HG03575 (cell line): Measurements from ENCODE around the gene ABCA1.
"Not testable (repeated sequence)": the region's sequence is repeated elsewhere in the genome, so short reads cannot be mapped to it uniquely, and the experiment has no call there.

Experiments
- ATAC-seq: cut with Tn5 transposase; IDR thresholded peaks from one replicate; pipeline ENCODE4 v1.9.1; 2021; ENCODE audit not compliant: unreplicated experiment, insufficient number of reproducible peaks, low FRiP score; ENCODE audit errors: extremely low read depth

The ABCA1 gene

DNA sequence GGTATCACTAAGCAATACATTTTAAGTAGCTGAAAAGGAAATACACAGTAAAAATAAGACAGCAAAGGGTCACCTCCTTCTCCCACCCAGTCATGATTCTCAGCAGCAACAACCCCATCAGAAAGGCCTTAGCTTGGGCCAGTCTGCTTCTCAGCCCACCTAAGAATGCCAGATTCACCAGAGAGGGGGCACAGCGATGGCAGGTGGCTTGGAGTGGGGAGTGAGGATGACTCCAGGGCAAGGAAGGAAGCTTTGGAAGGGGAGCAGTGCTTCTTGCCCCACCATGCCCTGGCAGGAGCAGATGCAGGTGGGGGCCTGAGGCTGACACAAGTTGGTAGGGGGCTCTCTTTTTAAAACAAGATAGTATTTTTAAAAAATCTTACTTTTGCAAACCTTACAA, 51.4 kb downstream of the ABCA1 start:
- no peak for ATAC-seq

DNA sequence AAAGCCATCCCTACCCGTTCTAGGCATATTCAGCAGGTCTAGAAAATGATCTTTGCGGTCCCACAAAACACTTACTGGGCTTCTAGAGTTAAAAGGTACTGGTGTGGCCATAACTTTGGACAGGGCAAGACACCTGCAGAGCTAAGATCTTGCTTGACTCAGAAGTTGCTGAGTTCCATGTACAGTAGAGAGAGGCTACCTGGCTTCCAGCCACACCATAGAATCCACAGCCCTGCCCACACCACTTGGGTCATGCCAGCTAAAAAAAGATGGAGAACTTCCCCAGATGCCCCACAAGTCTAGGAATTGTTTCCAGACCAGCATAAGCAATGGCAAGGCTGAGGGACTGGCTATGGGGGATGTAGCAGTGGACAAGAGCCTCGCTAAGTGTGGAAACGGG, 52.1 kb downstream of the ABCA1 start:
- ATAC-seq: no peak

DNA sequence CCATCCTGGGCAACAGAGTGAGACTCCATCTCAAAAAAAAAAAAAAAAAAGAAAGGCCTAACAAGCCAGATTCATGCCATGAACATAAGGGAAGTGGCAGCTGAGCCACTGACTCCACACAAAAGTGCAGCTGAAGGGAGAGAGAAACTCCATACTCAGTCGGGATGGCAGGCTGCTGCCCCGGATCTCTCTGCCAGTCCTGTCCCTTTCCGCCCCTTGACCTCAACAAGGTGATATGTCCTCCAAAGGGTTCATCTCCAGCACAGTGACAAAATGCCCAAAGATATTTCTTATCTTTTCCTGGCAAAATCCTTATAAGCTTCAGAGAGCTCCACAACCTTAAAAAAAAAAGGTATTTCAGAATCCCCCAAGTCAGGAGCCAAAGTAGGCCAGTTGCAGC, 52.6 kb downstream of the ABCA1 start:
- ATAC-seq: no peak

DNA sequence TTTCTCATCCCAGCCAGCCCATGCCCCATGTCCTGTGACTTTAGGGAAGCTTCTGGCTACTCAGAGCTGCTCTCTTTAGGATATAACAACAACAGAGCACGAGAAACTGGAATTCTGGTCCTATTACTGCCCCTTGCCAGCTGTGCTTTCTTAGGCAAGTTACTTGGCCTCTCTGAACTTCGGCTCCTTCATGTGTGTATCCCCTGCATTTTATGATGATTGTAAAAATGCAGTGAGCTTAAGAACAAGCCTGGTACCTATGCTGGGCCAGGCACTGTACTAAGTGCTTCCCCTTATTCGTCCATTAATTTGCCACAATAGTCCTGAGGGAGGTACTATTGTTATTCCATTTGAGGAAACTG, 54.5 kb downstream of the ABCA1 start:
- no peak for ATAC-seq

DNA sequence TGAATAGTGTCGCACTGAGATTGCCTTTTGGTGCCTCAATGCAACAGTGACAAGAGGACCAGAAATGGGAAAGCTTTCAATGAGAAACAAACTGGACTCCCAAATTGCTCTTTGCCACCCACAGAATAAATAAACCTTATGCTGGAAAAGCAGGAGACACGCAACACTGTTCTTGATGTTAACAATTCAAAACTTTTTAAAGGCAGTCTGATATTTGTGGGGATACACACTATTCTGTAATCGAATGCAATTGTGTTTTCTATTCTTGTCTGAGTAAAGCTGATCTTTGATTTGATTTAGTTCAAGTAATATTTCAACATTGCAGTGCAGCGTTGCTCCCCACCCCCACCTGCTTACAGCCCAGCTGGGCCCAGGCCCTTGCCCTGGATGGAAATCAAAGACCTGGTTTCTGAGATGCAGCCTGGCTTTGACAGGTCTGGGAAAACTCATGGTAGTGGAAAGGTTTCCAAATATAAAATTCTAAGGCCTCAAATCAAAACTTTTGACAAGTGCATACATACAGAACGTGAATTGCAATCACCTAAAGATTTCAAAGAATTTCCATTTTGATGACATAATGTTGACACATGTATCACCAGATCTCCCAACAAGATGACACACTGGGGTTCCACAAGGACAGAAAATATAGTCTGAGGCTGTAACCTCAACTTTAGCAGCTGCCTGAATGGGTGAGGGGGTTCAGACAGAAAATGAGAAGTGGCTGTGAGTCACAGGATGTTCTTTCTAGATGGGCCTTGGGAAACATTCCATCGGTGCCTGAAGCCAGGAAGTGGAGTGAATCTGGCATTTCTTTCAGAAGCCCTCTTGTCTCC, 55.1 kb downstream of the ABCA1 start:
- ATAC-seq: no peak

DNA sequence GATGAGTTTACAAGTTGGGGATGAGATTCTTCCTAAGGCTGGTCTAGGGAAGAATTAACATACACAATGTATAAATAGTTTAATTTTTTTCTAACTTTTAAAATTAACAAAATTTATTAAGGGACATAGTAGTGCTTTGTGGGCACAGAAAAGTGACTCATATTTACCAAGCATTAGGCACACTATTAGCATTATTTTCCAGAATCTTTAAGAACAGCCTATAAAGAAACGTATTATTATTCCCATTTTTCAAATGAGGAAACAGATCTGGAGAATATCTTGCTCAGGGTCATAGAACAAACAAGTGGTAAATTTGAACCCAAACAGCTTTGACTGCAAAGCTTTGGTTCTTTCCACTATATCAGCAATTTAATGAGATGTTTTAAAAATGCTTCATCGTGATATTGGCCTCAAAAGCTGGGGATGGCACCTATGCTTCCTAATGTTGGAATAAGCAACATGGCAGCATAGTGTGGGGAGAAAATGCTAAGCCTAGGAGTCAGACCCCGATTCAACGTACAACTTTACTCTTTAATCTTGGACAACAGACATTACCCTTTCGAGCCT, 55.9 kb downstream of the ABCA1 start:
- ATAC-seq: no peak

DNA sequence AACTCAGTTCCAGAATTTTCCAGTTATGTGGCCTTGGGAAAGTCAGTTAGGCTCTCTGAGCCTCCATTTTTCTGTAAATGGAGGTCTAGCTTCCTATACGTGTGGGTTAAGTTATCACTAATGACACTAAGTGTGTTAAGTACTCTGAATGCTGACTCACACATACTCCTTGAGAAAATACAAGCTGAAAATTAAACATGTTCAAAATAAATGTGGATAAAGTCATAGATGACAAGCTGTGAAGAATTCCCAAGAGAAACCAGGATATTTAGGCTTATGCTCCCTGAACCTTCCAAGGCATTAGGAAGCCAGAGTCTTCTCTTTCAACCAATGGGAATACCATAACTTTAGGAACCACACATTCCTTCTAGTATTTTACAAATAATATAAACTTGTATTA, 58.1 kb downstream of the ABCA1 start:
- no peak for ATAC-seq

DNA sequence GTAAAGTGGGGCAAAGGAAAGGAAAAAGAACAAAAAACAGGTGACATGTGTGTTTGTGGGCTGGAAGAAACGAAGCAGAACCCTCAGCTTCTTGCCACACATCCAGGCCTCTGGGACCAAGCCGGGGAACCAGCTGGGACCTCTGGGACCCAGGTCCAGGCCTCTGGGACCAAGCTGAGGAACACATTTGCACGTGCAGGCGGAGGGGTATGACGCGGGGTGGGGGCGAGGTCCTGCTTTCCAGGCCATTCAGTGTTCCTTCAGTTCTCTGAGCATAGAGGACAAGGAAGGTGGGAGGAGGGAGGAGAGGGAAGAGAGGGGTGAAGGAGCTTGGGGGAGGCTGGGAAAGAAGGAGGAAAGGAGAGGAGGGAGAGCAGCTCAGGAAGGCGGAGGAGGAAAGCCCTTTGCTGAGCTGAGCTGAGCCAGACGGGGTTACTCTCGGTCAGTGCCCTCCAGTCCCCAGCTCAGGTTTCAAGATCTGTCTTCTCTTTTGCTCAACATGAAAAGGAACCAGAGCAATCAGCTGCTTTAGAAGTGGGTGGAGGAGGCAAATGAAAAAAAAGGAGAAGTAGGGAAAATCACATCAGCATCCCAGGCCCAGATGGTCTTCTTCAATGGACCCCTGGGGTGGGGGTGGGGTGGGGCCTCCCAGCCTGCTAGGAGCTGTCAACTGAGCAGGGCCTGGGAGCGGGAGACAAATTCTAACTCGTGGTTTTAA, 59.1 kb downstream of the ABCA1 start:
- peak; percentile 78 for ATAC-seq

DNA sequence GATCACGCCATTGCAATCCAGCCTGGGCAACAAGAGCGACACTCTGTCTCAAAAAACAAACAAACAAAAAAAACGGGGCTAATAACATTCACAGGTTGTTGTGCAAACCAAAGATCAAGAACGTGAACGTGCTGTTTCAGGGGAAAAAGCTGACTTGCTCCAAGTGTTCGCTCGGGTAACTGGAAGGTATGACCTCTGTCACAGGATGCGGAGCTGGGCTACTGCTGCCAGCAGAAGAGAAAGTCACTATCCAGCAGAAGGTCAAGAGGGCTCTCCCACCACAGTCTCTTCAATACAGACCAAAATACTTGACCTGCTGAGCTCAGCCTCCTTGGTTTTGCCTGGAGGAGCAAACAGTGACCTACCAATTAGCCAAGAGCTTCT, 59.7 kb downstream of the ABCA1 start:
- ATAC-seq: no peak

DNA sequence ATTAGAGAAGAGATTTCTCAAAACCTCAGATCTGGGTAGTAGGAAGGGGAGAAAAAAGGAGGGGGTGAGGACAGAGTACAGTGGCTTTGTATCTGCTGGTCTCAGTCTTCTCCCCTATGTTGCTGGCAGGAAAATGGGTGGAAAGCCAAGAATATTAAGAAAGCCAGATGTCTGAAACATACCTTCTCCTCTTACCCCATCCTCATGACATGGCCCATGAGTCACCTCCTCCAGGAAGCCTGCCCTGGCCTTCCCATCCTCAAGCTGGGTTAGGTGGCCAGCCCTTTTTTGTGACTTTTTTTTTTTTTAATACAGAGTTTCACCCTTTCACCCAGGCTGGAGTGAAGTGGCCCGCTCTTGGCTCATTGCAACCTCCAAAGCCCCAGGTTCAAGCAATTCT, 61.8 kb downstream of the ABCA1 start:
- no peak for ATAC-seq

DNA sequence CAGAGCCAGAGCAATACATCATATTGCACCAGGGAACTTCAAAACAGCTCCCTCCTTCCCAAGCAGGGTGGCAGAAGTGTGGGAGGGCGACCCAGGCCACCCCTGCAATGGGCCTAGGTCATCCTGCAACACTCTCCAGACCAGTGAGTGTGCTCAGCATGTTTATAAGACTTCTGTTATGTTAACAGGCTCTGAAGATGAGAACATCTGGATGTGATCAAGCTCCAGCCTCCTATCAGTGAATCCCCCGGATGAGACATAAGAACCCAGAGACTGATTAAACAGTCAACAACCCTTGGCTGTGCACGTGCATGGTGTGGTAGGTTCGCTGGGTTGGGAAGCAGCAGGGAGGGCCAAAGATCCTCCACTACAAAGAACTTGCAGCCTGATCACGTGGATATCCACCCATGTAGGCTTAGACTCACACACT, 63.3 kb downstream of the ABCA1 start:
- ATAC-seq: no peak

DNA sequence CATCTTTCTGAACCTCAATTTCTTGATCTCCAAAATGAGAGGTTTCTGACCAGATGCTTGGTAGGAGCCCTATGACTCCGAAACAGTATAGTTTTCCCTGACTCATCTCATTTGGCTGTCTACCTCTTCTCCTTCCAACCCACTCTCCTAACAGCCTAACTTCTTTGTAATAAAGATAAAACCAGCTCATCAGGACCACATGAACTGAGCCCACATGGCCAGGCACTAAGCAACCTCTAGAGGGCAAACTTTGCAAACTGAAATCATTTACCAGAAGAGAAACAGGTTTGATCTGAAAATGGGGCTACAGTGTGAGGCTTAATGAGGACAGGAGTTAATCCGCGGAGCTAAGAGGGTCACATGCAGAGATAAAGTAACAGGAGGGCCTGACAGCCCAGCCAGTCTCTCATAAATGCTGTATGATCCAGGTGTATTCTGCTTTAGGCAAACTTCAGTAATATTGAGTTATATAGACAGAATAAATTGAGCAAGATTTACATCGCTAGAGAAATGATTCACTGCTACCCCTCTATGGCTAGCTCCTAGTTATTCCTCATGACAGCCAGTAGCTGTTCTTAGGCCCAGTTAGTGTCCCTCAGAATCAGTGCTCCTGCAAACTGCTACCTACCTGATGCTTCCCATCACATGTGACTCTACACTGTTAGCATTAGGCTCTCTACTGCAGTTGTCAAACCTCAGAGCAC, 64.6 kb downstream of the ABCA1 start:
- ATAC-seq: no peak

DNA sequence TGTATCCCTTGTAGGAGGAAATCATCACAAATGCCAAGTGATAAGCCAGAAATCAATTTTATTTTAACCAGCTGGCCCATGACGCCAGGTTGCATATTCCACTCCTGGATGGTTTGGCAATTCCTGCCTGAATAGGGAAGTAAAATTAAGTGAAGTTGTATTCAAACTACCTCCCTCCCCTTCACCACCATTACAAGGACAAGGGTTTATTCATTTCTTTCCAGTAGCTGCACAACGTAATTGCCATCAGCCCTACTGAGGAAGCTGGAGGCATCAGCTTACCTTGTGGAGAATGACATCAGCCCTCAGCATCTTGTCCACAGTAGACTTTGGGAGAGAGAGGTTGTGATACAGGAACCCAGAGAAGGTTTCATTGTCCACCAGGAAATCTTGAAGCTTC, 66.6 kb downstream of the ABCA1 start:
- ATAC-seq: no peak

DNA sequence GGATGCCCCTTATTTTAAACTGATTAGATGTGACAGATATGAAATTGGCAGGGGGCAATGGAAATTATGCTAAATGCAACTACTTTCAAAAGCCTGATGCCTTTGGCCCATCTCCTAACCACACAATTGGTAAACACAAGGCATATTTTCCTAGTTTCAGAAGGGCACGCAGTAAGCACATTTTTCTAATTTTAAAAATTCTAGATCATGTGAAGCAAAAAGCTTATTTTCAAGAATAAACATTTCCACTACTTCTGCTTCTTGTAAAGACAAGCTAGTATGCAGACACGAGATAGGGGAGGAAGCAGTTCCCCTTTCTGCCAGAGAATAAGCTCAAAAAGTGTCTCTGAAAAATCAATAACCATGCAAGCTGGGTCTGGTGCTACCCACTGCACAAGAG, 67.7 kb downstream of the ABCA1 start:
- ATAC-seq: no peak

DNA sequence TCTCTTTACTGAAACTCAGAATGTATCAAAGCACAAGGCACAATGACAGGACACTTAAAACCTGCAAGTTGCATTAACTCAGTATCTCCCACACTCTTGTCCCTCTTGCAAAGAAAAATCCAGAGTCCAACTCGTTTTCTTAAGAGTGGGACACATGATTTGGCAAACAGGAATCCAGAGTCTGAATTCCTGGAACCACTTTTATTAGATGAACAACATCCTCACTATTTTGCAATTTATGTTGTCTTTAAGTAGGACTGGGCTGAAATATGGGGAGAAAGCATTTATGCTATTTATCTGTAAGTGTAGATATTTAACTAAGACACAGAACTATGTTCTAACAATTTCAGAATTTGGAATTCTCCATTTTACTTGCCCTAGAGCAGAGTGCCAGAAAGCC, 69.1 kb downstream of the ABCA1 start:
- ATAC-seq: no peak

DNA sequence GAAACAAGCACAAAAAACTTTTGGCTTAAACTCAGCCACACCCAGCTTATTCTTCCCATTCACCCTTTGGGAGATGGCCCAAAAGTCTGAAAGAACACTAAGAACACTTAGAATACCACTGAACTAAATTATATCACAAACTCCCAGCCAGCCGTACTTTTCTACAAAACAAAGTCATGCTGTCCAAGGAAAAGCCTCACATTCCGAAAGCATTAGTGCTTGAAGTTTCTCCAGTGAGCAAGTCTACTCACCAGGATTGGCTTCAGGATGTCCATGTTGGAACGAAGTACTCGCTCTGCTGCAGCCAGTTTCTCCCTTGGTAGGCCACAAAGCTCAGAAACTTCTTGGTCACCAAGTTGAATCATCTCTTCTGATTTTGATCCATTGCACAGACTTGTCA, 69.7 kb downstream of the ABCA1 start:
- no peak for ATAC-seq

DNA sequence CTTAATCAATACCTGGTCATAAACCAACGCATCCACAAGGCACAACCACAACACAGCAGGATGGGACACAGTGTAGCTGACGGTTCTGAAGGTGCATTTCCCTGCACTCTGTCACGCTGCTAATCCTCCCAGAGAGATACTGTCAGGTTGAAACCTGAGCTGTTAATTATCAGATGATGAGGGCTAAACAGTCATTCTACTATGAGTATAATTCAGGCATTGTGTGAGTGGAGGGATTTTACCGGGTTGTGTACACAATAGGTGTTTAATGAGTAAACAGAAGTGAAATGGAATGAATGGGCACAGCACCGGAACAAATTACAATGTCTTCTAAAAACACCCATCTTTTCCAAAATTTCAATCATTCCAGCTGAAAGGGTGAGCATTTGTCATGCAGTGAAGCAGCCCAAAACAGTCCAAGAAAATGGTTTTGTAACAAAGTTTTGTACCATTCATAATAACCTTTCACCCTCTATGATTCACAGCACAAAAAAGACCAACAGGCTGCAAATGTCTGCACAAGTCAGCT, 71.5 kb downstream of the ABCA1 start:
- no peak for ATAC-seq

DNA sequence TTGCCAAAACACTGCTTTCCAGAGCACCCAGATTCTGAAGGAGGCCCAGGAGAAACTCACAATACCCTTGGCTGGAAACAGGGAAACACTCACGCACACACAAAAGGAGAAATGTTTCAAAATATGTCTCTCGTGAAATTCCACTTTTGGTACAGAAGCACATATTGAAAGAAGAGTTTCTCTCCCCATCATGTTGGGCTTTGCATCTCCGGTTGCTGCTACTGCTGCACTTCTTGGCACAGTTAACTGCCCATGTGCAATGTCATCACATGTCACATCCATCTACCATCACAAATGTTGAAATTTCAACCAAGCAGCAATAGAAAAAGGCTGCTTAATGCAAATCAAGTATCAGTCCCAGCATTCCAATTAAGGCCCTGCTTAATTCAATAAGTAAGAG, 72.1 kb downstream of the ABCA1 start:
- no peak for ATAC-seq

DNA sequence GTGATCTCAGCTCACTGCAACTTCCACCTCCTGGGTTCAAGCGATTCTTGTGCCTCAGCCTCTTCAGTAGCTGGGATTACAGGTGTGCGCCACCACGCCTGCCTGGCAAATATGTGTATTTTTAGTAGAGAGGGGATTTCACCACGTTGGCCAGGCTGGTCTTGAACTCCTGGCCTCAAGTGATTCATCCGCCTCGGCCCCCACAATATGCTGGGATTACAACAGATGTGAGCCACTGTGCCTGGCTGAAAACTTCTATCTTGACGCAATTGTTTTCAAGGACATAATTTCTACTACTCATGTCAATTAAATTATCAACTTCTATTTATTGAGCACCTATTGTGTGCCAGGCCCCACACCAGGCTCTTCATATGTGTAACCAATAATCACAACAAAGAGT, 72.7 kb downstream of the ABCA1 start:
- ATAC-seq: not testable (repeated sequence)

DNA sequence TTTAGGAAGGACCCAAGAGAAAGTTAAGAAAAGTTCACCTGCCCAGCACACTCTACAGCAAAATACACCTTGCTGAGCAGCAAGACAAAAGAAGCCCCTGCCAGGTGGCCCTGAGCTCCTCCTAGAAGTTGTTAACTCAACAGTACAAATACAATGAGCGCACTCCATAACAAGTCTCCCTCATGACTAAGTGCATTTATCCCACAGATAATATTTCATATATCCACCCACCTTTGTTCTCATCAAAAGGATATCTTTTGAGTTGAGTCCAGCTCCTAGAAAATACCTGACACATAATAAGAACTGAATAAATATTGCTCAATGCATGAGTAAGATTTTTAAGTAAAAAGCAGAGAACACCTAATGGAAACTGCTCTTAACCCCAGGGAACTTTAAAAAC, 73.3 kb downstream of the ABCA1 start:
- no peak for ATAC-seq
